ENCODE measurements around the gene ADAM33. TPM values are rescaled to one million over a fixed set of nuclear protein-coding genes. Genes with fewer than 3 reads are reported as not detected.

ADAM33 gene
- polyA plus RNA-seq, 1 donor from 2014 or later = not detected

DNA sequence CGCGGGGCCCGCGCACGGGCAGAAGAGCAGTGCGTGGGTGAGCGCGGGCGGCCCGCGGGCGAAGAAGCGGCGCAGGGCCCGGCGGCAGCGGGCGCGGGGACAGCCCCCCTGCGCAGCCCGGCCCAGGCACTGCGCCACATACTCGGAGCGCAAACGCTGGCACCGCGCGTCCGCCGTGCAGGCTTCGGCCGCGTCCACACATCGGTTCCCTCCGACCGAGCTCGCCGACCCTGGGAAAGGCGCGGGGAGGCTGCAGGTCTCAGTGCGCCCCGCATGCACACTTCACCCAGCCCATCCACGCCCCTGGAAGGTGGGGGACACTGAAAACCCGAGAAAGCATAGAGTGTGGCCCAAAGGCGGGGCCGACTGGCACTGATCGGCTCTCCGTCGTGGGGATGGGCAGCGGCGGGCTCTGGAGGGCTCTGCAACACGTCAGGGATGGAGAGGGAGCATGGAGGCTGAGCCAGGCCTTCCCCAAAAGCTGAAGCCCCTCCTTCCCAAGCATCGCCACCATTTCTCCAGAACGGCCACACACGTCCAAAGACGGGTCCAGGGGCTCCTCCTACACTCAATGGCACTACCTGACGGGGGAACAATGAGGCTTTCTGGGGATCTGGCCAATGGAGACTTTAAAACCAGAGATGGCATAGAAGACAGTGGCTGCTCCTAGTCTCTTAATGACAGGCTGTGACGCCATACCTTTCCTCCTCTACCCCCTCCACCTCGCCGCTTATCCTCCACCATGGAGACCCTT is 20.6 kb downstream of the ADAM33 start:
- Histone ChIP-seq H3K36me3 (ENCODE audit: insufficient read depth, low read length) (no peaks in the 10 kb centered on the region), H3K4me3 (ENCODE audit: low read length) (no peak overlapping the region), H3F3A (ENCODE audit: insufficient read depth, low read length, poor library complexity, severe bottlenecking) (no peaks in the 10 kb centered on the region), H3K79me2 (replicated peaks; ENCODE audit: insufficient read depth, low read length) (no peaks in the 10 kb centered on the region), H3K27ac (ENCODE audit: low read length) (no peak overlapping the region), H3K9me2 (ENCODE audit: insufficient read depth, low read length) (no peaks in the 10 kb centered on the region), H3K9me3 (ENCODE audit: low read length) (no peaks in the 10 kb centered on the region), H2AFZ (ENCODE audit: low read depth, low read length) (no peak overlapping the region), H4K20me1 (ENCODE audit: insufficient read depth) (no peaks in the 10 kb centered on the region), H3K9ac (ENCODE audit: low read length) (no peak overlapping the region), H3K4me2 (ENCODE audit: low read length) (no peak overlapping the region), H3K27me3 (ENCODE audit: insufficient read depth, low read depth, low read length) (no peaks in the 10 kb centered on the region)
- TF ChIP-seq TAF1 (IDR thresholded peaks at IDR 0.05; ENCODE audit: low read depth) = no peak
- TF ChIP-seq, protein P1, sequence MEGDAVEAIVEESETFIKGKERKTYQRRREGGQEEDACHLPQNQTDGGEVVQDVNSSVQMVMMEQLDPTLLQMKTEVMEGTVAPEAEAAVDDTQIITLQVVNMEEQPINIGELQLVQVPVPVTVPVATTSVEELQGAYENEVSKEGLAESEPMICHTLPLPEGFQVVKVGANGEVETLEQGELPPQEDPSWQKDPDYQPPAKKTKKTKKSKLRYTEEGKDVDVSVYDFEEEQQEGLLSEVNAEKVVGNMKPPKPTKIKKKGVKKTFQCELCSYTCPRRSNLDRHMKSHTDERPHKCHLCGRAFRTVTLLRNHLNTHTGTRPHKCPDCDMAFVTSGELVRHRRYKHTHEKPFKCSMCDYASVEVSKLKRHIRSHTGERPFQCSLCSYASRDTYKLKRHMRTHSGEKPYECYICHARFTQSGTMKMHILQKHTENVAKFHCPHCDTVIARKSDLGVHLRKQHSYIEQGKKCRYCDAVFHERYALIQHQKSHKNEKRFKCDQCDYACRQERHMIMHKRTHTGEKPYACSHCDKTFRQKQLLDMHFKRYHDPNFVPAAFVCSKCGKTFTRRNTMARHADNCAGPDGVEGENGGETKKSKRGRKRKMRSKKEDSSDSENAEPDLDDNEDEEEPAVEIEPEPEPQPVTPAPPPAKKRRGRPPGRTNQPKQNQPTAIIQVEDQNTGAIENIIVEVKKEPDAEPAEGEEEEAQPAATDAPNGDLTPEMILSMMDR (IDR thresholded peaks at IDR 0.05; ENCODE audit: poor library complexity, severe bottlenecking) = no peak
- no peak for TF ChIP-seq RAD21 (conservative IDR thresholded peaks at IDR 0.05)
- TF ChIP-seq MXI1 (conservative IDR thresholded peaks at IDR 0.05; ENCODE audit: poor library complexity, severe bottlenecking) = no peak
- TF ChIP-seq POLR2AphosphoS5 (IDR thresholded peaks at IDR 0.05) = no peak
- TF ChIP-seq EP300 (conservative IDR thresholded peaks at IDR 0.05; ENCODE audit: poor library complexity, severe bottlenecking) = no peak
- no peak for TF ChIP-seq SMC3 (conservative IDR thresholded peaks at IDR 0.05; ENCODE audit: poor library complexity)

DNA sequence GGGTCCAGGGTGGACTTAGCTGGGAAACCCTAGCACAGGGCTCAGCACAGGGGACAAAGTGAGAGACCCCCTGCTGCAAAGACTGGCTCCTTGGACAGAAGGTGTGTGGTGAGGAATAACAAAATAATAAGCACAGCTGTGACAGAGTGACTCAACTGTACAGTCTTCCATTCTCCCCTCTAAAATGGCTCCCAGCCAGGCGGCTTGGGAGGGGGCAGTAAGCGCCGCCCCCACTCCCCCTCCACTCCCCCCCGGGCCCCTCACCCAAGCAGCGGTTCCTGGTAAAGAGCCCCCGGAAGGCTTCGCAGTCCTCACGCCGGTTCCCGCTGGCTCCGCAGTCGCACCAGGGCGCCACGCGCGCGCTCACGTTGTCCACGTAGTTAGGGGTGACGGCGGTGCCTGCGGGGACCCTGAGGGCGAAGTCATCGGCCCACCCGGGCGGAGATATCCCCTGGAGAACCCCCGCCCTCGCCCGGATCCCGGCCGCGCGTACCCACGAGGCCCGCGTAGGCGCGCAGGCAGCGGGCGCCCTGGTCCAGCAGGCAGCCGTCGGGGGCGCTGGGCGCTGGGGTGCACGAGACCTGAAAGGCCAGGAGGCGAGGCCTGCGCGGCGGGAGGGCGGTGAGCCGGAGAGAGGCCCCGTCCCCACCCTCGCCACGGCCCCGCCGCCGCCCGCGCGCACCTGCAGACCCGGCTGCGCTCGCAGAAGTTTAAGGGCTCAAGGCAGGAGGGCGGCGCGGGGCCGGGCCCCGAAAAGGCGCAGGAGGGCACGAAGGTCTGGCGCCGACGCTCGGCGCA is 21.3 kb downstream of the ADAM33 start:
- Histone ChIP-seq H3K9me2 (ENCODE audit: insufficient read depth, low read length) (no peaks in the 10 kb centered on the region), H3K4me3 (ENCODE audit: low read length) (no peak overlapping the region), H4K20me1 (ENCODE audit: insufficient read depth) (no peaks in the 10 kb centered on the region), H3K9me3 (ENCODE audit: low read length) (no peaks in the 10 kb centered on the region), H3K27ac (ENCODE audit: low read length) (no peak overlapping the region), H3K79me2 (replicated peaks; ENCODE audit: insufficient read depth, low read length) (no peaks in the 10 kb centered on the region), H3K4me2 (ENCODE audit: low read length) (no peak overlapping the region), H3F3A (ENCODE audit: insufficient read depth, low read length, poor library complexity, severe bottlenecking) (no peaks in the 10 kb centered on the region), H3K36me3 (ENCODE audit: insufficient read depth, low read length) (no peaks in the 10 kb centered on the region), H3K9ac (ENCODE audit: low read length) (no peak overlapping the region), H3K27me3 (ENCODE audit: insufficient read depth, low read depth, low read length) (no peaks in the 10 kb centered on the region), H2AFZ (ENCODE audit: low read depth, low read length) (no peak overlapping the region)
- no peak for TF ChIP-seq EP300 (conservative IDR thresholded peaks at IDR 0.05; ENCODE audit: poor library complexity, severe bottlenecking)
- no peak for TF ChIP-seq MXI1 (conservative IDR thresholded peaks at IDR 0.05; ENCODE audit: poor library complexity, severe bottlenecking)
- TF ChIP-seq RAD21 (conservative IDR thresholded peaks at IDR 0.05) = no peak
- no peak for TF ChIP-seq TAF1 (IDR thresholded peaks at IDR 0.05; ENCODE audit: low read depth)
- TF ChIP-seq EZH2 (IDR thresholded peaks at IDR 0.05; ENCODE audit: borderline replicate concordance, insufficient read depth, low read length, poor library complexity, severe bottlenecking) = no peak
- TF ChIP-seq, protein P1 (IDR thresholded peaks at IDR 0.05; ENCODE audit: poor library complexity, severe bottlenecking) = no peak
- TF ChIP-seq POLR2AphosphoS5 (IDR thresholded peaks at IDR 0.05) = no peak
- TF ChIP-seq SMC3 (conservative IDR thresholded peaks at IDR 0.05; ENCODE audit: poor library complexity) = no peak
- TF ChIP-seq, protein P2, sequence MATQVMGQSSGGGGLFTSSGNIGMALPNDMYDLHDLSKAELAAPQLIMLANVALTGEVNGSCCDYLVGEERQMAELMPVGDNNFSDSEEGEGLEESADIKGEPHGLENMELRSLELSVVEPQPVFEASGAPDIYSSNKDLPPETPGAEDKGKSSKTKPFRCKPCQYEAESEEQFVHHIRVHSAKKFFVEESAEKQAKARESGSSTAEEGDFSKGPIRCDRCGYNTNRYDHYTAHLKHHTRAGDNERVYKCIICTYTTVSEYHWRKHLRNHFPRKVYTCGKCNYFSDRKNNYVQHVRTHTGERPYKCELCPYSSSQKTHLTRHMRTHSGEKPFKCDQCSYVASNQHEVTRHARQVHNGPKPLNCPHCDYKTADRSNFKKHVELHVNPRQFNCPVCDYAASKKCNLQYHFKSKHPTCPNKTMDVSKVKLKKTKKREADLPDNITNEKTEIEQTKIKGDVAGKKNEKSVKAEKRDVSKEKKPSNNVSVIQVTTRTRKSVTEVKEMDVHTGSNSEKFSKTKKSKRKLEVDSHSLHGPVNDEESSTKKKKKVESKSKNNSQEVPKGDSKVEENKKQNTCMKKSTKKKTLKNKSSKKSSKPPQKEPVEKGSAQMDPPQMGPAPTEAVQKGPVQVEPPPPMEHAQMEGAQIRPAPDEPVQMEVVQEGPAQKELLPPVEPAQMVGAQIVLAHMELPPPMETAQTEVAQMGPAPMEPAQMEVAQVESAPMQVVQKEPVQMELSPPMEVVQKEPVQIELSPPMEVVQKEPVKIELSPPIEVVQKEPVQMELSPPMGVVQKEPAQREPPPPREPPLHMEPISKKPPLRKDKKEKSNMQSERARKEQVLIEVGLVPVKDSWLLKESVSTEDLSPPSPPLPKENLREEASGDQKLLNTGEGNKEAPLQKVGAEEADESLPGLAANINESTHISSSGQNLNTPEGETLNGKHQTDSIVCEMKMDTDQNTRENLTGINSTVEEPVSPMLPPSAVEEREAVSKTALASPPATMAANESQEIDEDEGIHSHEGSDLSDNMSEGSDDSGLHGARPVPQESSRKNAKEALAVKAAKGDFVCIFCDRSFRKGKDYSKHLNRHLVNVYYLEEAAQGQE (IDR thresholded peaks at IDR 0.05; ENCODE audit: borderline replicate concordance) = no peak
